Activated CD8-positive, alpha-beta memory T cell treated with anti-CD3 and anti-CD28 coated beads, Interleukin-2, amount 50 U/mL, for 24 hours (primary cell): ENCODE results near the gene SLC26A6.

Source experiments
- DNase-seq: peaks from one replicate; pipeline ENCODE4 v3.0.0-alpha.2; 2020; ENCODE audit errors: extremely low read depth

The SLC26A6 gene

DNA sequence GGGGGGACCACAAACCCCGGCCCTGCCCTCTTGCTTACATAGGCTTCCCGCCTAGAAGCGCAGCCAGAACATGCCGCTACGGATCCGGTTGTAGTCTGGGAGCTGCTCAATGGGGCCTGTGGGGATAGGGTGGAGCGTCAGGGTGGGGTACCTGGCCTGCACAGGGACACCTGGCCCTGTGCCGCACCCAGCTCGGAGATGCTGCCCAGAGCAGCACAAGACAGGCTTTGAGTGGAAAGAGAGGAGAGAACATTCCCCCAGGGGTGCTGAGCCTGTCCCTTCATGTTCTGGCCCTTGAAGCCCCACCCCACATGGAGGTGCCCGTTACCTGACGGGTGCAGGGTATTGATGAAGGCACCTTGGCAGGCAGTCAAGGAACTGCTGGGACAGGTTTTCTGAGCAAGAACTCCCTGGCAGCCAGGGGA lies 36.2 kb downstream of the SLC26A6 start:
- no peak for DNase-seq

DNA sequence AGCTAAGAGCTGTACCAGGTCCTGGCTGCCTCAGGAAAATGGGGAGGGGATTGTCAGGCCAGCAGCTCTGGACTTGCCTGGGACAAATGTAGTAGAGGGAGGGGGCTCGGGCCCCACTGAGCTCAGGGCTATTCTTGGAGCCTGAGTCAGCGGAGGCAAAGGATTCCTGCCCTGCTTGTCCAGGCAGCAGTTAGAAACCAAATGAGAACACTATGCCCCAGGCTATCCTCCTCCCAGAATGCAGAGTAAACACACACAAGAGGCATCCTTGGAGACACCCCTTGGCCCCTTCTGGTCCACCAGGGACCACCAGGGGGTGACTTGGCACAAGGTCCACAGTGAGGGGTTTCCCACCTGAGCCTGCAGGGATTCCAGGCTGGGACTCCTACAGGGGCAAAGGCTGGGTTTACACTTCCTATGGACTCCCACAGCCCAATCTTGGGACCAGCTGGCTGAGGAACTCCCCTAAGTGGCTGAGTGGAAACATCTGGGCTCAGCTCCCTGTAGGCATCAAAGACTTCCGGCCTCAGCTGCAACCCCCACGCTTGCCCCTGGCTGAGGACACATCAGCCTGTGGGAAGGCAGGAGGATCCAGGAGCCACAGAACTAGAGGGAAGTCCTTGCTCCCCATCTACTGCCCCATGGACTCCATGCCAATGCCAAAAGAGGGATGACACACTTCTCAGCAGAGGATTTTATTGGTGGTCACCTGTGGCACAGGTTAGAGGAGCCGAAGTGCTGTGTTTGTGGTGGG lies 36.8 kb downstream of the SLC26A6 start:
- DNase-seq, result no peak

DNA sequence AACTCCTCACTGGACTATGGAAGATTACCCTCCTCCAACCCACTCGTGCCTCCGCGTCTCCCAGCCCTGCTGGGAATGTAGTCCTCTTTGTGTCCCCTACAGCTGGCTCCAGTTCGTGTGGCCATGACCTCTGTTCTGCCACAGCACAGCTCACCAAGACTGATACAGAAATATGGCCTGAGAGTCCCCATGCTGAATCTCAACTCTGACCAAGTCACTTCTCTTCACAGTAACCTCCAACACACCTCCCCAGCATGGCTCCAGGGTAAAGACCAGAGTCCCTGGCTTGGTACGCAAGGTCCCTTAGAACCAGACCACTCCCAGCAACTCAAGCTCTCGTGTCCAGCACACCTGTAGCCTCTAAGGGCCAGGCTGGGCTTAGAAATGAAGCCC lies 37.9 kb downstream of the SLC26A6 start:
- DNase-seq, result no peak

DNA sequence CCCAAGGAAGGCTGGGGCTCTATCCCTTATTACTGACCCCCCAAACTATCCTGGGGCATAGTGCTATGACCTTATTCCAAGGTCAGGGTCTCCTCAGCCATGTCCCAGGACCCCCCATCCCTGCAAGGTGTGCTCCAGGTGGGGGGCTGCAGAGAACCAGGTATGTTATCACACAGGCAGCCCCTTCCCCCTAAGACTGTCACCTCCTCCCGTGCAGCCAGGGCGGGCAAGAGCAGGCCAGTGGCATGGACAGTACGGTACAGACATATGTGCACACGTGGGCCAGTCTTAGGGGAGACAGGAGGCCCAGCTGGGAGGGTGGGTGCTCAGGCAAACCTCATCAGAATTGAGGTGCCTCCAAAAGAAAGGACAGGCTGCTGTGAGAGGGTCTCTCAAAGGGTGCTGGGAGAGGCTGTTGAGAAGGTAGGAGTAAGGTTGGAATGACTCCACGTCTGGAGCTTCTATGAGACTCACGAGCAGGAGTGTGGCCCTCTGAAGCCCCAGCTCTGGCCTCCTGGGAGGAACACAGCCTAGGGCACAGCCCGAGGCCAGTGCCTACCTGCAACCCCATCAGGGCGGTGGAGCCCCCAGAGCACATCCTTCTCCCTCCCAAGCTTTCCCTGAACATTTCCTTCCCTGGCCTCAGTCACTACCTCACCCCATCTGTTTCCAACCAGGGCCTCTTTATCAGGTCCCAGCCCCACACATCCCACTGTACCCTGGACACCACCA lies 38.4 kb downstream of the SLC26A6 start:
- no peak for DNase-seq

DNA sequence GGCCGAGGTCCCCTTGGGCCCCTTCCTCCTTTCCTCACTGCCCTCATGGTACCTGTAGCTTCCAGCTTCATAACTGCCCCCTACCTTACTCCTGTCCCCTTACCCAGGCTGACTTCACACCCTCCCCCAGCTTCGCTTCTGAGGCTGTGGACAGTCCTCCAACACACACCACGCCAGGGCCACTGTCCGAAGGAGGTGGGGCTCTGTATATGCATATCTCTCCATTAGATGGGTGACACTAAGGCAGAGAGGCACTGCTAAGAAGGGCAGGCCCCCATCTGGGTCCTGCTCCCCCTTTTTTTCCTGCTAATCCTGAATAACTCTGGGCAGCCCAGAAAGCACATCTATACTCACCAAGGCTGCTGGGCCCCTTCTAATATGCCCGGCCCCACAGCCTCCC lies 39.1 kb downstream of the SLC26A6 start:
- DNase-seq, result no peak

DNA sequence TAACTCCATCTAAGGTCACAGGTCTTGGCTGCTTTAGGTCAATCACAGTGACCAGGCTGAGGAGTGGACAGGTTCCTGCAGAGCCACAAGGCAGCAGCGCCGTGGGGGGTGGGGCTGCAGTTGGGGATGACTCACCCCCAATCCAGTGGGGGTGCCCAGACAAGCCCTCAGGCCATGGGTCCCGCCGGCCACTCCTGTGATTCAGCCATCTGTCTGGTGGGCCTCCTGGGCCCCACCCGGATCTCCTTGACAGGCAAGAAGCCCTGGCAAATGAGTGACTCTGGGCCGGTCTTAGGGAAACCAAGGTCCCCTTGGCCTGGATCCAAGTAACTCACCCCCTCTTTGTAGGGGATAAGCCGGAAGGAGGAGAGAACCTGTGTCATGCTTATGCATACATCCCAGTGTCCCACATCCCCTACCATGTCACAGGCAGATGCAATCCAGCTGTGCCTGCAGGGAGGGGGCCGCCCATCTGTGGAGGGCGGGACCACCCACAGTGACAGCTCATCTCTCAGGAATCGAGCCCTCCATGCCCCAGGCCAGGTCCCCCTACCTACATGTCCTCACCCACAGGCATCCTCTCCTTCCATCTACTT lies 39.6 kb downstream of the SLC26A6 start:
- DNase-seq, result no peak

DNA sequence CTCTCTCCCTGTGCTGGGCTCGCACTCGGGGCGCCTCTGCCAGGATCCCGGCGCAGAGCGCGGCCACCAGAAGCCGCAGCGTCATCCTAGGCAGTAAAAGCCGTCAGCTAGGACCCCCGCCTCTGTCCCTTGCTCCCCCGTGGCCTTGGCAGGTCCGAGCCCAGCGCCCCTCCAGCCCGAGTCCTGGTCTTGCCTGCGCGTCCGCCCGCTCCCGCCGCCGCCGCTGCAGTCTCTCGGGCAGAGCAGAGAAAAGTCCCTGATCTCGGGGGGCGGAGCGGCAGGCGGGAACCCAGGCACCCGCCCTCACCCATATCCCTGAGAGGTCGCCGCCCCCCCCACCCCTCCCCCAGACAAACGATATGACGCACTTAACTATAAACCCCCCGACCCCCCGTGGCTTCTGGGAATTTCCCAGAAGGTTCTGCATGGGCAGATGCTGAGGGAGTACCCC lies 40.2 kb downstream of the SLC26A6 start, which contains the start of gene COL7A1:
Gene COL7A1, minus strand, starts transcription at position 255 of the 451 bp plus-strand sequence. Its CDS starts 170 bp downstream, at position 85.
- DNase-seq, result no peak

DNA sequence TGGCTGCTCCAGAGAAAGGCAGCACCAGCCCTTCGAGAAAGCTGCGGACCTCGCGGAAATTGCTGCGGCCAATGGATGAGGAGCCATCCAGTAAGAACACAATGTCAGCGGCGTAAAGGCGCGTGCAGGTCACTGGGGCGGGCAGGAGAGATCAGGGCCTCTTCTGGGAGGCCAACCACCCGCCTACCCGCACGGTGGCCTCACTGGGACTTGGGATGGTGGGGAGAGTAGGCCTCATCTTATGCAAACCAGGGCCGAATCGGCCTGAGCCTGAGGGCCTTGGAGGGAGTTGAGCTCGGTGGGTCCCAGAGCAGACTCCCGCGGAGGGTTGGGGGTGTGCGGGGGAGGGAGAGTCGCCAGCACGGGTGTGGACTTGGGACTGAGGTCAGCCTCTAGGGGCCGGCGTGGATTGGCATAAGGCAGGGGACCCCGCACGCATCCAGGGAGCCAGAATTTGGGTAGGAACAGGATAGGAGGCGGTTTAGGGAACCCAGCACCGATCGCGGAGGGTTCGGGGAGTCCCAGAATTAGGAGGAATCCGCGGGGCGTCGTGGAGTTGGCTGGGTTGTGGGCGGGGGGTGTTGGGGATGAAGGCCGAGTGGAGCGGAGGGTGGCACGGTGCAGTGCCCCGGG lies 40.7 kb downstream of the SLC26A6 start:
- no peak for DNase-seq

DNA sequence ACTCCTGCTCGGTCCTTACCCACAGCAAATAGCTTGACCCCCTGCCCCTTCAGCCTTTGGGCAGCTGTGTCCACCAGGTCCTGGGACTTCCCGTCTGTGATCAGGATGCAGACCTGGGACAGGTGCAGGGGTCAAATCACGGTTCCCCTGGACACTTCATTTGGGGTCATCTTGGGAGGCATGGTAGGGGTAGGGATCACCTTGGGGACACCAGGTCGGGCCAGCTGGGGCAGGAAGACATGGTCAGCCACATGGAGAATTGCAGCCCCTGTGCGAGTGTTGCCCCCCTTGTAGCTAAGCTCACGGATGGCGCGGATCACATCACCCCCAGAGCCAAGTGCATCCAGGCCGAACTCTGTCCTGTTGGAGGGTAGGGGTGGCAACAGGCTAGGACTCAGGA lies 41.9 kb downstream of the SLC26A6 start:
- no peak for DNase-seq

DNA sequence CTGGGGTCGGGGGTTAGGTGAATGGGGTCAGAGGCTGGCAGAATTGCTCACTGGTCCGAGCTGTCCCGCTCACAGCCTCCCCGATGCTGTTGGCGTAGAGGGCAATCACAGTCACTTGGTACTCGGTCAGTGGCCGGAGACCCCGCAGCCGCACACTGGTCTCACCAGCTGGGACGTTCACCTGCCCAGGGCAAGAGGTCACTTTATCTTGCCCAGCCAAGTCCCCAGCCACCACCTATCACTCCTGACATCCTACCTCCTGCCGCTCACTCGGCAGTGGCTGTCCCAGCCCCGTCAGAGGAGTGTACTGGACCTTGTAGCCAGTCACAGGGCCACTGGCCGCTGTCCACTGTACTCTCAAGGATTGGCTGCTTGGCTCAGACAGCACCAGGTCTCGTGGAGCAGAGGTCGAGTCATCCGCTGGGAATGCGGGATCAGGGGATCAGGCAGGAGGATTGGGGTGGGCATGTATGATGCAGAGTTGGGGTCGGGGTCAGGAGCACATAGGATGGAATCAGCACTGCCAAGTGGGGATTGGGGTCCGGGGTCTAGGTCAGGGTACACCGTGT lies 42.7 kb downstream of the SLC26A6 start:
- DNase-seq, result no peak

DNA sequence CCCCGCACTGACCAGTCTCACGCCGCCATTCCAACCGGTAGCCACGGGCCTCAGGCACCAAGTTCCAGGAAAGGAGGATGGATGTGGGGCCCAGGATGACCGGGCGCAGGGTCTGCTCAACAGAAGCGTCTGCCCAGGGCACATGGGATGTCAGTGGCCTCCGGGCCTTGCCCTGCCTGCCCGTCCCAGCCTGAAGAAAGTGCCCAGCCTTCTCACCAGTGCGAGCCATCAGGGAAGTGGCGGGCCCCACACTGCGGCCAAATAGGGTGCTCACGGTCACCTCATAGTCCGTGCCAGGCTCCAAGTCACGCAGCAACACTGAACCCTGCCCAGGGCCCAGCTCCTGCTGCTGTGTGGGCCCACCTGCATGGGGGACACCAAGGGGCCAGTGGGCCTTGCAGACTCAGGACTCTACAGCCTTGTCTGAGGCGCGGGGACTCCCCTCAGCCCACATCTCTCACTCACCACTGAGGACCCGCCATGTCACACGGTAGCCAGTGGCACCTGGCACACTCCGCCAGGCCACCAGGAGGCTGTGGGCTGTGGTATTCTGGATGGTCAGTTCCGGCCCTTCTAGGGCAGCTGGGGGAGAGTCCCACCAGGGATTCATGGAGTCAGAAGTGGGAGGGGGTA lies 43.3 kb downstream of the SLC26A6 start:
- DNase-seq, result no peak

DNA sequence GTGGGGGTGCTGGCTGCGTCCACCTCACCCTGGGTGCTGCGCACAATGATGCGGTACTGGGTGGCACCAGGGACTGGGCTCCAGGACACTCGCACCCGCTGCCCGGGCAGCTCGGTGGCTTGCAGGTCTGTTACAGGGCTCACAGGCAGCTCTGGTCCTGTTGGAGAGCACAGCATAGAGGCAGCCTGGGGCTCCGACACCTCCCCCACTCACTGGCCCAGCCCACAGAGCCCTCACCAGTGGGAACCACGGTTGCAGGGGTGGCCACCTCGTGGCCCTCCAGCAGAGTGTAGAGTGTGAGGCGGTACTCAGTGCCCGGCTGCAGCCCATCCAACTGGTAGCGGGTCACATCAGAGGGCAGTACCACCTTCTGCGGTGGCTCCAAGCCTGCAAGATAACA lies 43.8 kb downstream of the SLC26A6 start:
- DNase-seq, result no peak

DNA sequence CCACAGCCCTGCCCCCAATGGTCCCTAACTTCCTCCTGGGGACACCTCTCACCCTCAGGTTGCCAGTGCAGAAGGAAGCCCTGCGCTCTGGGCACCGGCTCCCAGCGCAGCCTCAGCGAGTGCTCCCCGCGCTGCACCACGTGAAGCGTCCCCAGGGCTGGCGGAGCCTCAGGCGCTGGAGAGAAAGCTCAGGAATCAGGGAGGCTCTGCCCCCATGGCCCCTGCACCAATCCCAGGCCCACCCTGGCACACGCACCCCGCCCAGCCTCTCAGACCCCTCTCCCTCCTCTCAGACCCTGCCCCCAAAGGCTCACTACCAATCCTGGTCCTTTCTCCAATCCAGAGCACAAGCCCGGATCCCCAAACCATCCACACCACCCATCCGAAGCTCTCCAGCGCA lies 47.0 kb downstream of the SLC26A6 start:
- DNase-seq, result no peak

DNA sequence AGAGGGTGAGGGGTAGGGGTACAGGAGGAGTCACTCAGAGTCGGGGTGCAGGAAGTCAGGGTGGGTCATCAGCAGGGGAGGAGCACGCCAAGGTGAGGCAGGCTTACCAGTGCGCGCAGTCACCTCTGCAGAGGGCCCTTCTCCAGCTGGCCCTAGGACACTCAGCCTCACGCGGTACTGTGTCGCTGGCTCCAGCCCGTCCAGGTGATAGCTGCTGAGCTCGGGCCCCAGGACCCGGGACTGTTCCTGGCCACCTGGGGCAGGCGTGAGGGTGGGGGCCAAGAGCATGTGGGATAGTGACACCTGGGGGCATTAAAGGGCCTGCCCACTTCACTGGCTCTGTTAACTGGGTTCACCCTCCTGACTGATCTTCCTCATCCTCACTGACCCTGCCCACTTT lies 47.6 kb downstream of the SLC26A6 start:
- DNase-seq, result no peak

DNA sequence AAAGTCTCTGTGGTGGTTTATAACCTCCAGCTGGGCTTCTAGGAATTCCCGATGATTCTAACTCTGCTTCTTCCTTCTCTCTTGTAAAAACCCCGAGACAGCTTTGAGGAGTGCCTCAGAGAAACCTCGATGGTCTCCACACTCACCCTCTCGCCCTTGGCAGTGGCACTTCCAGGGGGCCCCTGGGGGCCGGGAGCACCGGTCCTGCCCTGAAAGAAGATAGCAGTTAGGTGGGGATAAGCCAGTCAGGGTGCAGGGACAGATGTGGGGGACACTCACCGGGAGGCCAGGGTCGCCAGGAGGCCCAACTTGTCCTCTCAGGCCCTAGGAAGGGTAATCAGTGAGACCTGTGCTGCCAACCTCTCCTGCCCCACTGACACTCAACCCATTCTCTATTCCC lies 49.9 kb downstream of the SLC26A6 start:
- no peak for DNase-seq

DNA sequence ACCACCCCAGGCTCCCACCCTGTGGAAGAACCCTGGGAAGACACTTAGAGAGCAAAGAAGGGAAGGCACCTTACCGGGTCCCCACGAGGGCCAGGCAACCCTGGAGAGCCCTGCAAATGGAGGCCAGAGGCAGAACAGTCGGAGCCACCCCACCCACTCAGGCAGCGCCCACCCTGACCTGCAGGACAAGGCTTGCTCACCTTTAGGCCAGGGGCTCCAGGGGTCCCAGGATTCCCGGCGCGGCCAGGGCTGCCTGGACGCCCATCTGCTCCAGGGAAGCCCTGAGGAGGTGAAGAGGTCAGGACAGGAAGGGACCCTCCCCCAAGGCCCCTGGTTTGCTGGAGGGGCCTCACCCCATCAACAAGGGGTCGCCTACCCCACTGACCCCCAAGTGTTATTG lies 50.4 kb downstream of the SLC26A6 start:
- DNase-seq, result no peak

DNA sequence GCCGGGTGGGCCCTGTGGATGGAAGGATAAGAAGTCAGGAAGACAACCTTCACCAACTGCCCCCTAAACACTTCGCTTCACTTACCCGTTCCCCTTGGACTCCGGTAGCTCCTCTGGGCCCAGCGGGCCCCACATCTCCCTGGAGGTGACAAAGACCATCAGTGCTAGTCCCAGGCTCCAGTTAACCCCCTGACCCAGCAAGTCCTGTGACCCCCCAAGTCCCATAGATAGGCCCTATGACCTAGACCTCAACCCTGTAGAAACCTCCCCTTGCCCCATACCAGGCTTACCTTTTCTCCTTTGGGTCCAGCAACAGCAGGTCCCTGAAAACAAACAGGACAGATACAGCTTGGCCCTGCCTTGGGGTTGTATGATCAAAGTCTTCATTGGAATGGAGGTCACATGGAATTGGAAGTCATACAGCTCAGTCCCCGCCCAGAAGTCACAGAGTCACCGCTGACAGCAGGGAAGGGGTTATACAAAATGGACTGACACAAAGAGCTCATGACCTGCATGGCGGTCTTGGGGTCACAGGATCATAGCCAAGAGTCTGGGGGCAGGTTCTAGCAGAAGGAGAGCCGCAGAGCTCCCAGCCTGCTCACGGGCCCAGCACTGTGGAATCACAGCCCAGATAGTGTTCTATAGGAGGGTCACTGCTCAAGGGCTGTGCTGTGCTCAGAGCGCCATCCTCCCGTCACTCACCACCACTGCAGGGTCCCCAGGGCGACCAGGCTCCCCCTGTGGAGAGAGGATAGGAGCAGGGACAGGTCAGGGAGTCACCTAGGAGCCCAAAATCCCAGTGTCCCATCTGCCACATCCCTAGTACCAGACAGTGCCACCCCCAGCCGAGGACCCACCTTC lies 53.4 kb downstream of the SLC26A6 start:
- no peak for DNase-seq

DNA sequence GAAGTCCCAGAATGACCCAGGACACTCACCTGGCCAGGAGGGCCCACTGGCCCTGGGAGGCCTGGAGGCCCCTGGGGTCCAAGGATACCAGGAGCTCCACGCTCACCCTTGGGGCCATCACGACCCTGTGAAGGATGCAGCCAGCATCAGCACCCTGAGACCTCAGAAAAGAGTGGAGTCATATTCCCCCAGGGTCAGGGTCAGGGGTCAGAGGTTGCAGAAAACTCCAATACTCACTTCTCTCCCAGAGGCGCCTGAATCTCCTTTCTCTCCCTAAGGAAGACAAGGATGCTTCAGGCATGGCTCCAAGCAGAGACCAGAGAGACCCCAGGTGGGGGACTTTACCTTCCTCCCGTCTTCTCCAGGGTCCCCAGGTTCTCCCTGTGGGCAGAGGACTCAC lies 58.6 kb downstream of the SLC26A6 start:
- no peak for DNase-seq
